ENCODE results near the gene TAAR2.
"Not testable (repeated sequence)": the region's sequence is repeated elsewhere in the genome, so short reads cannot be mapped to it uniquely, and the experiment has no call there.

Gene TAAR2
- 0 reads per million in 2 donors for total RNA-seq

- no peak for DNase-seq
Measured at GRCh38 chr6:132624175-132624574, at the start of gene TAAR2. TAAR2 (minus strand) TSS chr6:132624275; CDS start chr6:132624275, 0 bp downstream.

DNA sequence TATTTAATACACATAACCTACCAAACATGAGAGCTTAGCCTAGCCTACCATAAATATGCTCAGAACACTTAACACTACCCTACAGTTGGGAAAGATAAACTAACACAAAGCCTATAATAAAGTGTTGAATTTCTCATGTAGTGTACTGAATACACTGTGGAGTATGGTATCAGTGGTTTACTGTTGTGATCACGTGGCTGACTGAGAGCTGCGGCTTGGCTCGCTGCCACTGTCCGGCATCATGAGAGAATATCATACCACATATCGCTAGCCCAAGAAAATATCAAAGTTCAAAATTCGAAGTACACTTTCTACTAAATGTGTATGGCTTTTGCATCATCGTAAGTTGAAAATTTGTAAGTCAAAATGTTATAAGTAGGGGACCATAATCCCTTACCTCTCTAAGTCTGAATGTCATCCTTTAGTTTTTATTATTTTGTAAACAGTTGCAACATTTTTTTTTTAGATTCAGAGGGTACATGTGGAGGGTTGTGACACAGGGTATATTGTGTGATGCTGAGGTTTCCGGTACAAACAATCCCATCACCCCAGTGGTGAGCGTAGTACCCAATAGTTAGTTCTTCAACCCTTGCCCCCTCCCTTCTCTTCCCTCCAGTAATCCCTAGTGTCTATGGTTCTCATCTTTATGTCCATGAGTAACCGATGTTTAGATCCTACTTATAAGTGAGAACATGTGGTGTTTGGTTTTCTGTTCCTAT lies 49.5 kb upstream of the TAAR2 start:
- DNase-seq = no peak

- no peak for DNase-seq
Measured at GRCh38 chr6:132671295-132671694, 47.2 kb upstream of the TAAR2 start.

DNA sequence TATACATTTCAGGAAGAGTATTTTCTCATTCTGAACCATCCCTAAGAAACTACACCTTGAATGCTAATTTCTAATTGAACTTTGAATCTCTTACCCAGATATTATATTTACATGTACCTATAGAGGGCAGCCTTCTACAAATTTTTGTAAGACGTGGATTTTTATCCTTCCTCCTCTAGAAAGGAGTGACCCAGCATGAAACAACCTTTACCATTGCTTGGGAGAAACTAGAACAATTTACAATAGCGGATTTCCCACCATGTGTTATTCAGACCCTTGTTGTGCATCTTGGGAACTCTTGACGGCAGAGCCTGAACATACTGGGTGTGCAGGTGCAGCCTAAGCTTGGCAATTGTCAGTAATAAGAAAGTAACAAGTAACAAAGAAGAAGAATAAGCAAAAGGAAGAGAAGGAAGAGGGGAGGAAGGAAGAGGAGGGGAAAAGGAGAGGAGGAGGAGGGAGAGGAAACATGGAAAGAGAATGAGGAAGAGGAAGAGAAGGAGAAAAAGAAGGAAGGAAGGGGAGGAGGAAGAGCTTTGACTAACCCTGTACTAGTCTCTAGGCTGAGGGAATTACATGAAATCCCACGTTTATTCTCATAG lies 45.7 kb upstream of the TAAR2 start:
- DNase-seq = no peak

- DNase-seq = no peak
Measured at GRCh38 chr6:132666118-132666517, 42.0 kb upstream of the TAAR2 start.

- no peak for DNase-seq
Measured at GRCh38 chr6:132664309-132665034, 40.4 kb upstream of the TAAR2 start.

GRCh38 chr6:132663661-132664060 lies 39.6 kb upstream of the TAAR2 start:
- no peak for DNase-seq

DNA sequence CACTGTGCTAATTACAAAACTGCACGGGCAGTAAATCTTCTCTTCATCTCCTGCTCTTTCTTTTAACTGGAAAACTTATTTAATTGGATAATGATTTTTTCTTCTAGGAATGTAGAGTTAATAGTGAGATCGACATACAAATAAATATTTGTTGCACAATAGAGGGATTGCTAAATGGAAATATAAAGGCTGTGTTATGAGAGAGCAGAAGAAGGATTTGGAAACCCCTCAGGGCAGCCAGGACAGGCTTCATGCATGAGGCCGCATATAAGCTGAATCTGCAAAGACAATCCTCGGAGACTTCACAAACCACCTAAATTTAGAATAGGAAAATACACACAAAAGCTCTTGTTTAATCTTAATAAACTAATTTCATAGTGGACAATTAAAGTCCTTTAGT lies 37.8 kb upstream of the TAAR2 start:
- no peak for DNase-seq

DNA sequence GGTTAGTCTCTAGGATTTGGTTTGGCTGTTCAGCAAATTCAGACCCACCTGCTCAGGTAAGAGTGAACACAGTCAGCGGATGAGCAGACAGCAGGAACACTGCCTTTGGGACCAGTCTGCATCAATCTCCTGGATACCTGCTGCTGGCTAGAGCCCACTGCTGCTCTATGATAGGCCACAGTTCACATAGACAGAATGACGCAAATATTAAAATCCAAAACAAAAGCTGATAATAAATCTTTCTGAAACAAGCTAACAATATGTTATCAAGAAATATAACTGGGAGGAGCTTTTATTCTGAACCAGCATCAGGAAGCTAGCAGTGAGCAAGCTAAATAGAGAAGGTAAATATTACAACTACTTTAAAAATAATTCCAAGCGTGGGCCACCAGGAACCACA lies 35.0 kb upstream of the TAAR2 start, which contains the start of gene TAAR1:
TAAR1 (minus strand) TSS at position 101 of the 400 bp plus-strand sequence. CDS start 13,179 bp downstream, outside the sequence.
- no peak for DNase-seq

DNA sequence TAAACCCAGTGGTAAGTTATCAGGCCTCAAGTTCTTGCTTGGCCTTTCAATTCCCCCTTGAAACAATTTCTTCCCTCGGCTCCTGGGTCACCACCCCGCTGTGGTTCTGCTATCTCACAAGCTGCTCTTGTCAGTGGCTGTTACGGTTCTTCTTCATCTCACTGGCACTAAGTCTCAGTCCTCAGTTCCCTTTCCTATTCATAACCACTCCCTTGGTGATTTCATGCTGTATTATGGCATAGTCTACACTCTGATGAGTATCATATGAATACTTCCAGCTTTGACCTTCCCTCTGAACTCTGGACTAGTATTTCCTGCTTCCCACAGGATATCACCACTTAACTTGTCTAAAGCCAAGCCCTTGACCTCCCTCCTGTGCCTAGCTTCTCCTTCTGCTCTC lies 27.0 kb upstream of the TAAR2 start:
- DNase-seq = no peak

DNA sequence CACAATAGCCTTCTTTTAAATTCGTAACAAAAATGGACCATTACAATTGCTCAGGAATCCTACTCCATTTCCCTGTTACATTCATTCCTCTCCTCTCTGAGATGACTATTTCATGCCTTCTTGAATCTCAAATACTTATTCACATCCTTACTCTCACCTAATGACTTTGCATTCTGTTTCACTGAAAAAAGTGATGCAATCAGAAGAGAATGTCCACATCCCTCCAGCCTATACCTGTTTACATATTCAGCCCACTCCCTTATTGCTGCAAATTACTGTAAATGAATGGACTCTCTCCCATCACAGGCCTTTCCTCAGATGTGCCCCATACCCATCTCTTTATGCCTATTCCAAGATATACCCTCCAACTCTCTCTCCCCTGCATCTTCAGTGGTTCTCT lies 26.4 kb upstream of the TAAR2 start:
- DNase-seq = no peak

- DNase-seq = no peak
Measured at GRCh38 chr6:132648828-132649227, 24.8 kb upstream of the TAAR2 start.

- no peak for DNase-seq
Measured at GRCh38 chr6:132648356-132648755, 24.3 kb upstream of the TAAR2 start.

DNA sequence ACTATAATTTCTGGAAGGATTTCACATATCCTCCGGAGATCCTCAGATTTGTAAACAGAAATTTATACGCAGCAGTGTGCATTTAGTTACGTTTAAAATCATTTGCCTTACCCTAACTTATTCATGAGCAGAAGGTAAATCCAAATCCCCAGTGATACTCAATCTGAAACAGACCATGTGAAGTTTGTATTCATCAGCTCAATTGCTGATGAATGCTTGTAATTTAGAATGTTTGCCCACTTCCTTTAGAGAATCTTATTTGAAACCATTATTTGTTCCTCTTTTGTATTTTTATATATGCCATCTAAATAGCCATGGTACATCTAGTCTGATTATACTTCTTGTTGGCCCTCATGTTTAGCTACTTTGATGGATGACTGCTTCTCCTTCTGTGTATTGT lies 19.5 kb upstream of the TAAR2 start:
- no peak for DNase-seq

- not testable (repeated sequence) for DNase-seq
Measured at GRCh38 chr6:132637135-132637534, 13.1 kb upstream of the TAAR2 start.

- not testable (repeated sequence) for DNase-seq
Measured at GRCh38 chr6:132635906-132636305, 11.8 kb upstream of the TAAR2 start.

GRCh38 chr6:132635288-132635687 lies 11.2 kb upstream of the TAAR2 start:
- DNase-seq = not testable (repeated sequence)

DNA sequence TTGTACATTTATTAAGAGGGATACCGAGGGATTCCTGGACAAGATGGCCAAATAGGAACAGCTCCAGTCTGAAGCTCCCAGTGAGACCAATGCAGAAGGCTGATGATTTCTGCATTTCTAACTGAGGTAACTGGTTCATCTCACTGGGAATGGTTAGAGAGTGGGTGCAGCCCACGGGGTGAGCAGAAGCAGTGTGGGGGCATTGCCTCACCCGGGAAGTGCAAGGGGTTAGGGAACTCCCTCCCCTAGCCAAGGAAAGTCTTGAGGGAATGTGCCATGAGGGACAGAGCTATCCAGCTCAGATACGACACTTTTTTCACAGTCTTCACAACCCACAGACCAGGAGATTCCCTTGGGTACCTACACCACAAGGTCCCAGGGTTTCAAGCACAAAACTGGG lies 10.7 kb upstream of the TAAR2 start:
- no peak for DNase-seq

- DNase-seq = no peak
Measured at GRCh38 chr6:132633362-132633761, 9.3 kb upstream of the TAAR2 start.

GRCh38 chr6:132623106-132623845 lies 799 bp downstream of the TAAR2 start:
- DNase-seq = no peak

DNA sequence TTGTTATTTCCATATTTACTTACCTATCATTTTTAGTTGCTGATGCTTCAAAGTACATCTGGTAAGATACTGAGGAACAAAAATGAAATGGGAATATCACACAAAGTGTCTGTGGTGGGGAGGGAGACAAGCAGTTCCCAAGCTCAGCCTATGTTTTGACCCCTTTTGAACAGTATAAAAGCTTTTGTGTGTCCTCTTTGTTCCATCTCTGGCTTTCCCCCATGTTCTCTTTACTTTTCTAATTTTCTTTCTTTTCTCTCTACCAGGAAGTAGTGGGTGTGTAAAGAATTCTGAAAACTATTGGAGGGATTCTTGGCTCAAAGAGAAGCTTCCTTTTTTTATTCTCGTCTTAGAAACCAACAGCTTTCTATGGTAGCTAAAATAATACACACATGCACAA lies 7.4 kb downstream of the TAAR2 start:
- no peak for DNase-seq

DNA sequence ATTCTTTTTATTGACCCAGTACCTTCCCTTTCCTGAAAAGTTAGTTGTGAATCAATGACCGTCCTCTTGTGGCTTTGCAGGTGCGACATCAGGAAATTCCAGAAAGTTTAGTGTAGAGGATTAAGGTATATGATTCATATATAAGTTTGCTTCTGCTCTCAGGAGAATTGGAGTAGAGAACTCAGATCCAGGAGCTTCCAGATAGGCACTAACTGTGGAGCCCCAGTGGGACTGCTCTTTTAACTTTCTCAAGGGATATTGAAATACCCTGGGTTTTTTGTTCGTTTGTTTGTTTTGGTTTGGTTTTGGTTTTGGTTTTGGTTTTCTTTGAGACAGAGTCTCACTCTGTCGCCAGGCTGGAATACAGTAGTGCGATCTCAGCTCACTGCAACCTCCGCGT lies 9.5 kb downstream of the TAAR2 start:
- no peak for DNase-seq

DNA sequence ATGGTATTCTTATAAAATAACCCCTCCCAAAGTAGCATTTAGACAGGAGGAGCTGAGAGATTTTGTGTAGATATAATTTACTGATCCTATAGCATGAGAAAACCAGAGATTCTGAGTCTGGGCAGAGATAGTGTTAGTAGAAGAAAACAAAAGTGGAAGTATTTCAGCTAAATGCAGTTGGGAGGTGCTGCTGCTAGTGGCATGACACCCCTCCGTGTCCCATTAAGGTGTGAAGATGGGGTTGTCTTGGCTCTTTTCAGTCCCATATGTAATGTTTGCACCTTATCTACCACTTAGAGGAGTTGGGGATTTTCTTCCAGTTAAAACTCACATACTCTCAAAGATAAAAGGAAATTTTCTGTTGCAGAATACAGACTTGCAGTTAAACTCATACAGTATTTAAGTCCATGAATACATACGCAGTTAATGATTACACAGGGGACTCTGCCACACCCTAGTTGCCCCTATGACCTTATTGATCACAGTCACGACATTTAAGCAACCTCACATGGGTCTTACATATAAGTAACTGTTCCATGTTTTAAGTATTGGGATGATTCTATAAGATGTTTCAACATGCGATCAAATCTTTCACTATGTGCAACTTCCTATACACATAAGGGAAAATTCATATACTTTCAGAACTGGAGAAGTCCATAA lies 11.5 kb downstream of the TAAR2 start:
- DNase-seq = no peak
